ENCODE measurements around the gene CPNE2. TPM values are rescaled to one million over a fixed set of nuclear protein-coding genes. Genes with fewer than 3 reads are reported as not detected.

CPNE2 gene
- total and polyA plus RNA-seq, 10 of the 15 experiments (the other 5 are each of a cell fraction or from before 2014, with no cell fraction given), result 3.1 to 22.1 (median 9.9) TPM

DNA sequence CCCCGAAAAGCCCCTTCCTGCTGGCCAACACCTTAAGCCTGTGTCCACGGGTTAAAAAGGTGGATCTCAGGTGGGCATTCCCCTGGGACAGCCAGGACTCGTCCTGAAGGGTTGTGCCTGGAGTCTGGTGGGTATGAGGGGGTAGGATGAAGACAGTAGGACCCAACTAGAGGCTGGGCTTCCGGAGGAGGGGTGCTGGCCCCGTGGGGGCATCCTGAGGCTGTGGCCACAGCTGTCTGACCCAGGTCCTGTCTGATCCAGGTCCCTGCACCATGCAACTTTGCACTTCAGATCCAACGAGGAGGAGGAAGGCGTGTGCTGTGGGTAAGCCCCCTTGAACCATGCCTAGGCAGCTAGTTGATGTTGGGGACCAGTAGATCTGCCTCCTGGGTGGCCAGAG is 37.6 kb upstream of the CPNE2 start:
- H3K4me1 ChIP-seq (ENCODE audit: control insufficient read depth, insufficient read depth, low read length), result peaks cover 9% of the 10 kb centered on the region
- RAD21 ChIA-PET (ENCODE audit: unreplicated experiment), result interaction anchor here (1.3 kb wide), 1 partner anchor 13 kb away, joined by 3 read pairs; no protein-coding TSS in a partner anchor
- WGBS (ENCODE audit: insufficient coverage, insufficient replicate concordance, low lambda C conversion rate, missing lambda C conversion rate), result 54% methylated on average over 7 of the region's 7 CpGs
- H3K79me2 ChIP-seq (ENCODE audit: control insufficient read depth, insufficient read depth, low read length), result no peaks in the 10 kb centered on the region
- FAIRE-seq (no peak), DNase-seq (ENCODE audit: low read depth, low spot score) (no peak), ATAC-seq (no peak)
- no peak overlapping the region for H3K4me2 ChIP-seq (ENCODE audit: control insufficient read depth, insufficient read depth)
- no peak overlapping the region for H3K9ac ChIP-seq (ENCODE audit: control insufficient read depth, insufficient read depth, low read length)
- H3K9me3 ChIP-seq (replicated peaks; ENCODE audit: control insufficient read depth, insufficient read depth, low read length), result no peaks in the 10 kb centered on the region
- no TSS peak for BruUV-seq (replicated peaks)
- intact Hi-C loops (cut with micrococcal nuclease; ENCODE audit: unreplicated experiment) (no loop called here), in situ Hi-C loops (cut with MboI) (no loop called here)
- SMC1A ChIA-PET (ENCODE audit: uncharacterized antibody, unreplicated experiment), result no interaction called here
- no peak overlapping the region for H3K4me3 ChIP-seq
- CTCF ChIA-PET, result interaction anchor here (1.2 kb wide), 1 partner anchor 9 kb away, joined by 3 read pairs; no protein-coding TSS in a partner anchor
- peaks cover 17 to 20% of the 10 kb centered on the region in 2 experiments for H3K36me3 ChIP-seq (ENCODE audit: control insufficient read depth in 2 of 2, insufficient read depth in 2 of 2, low read length in 1 of 2)
- no peak overlapping the region for H3K27ac ChIP-seq (ENCODE audit: control insufficient read depth, insufficient read depth)
- H4K20me1 ChIP-seq (ENCODE audit: control insufficient read depth, insufficient read depth), result no peaks in the 10 kb centered on the region
- POLR2A ChIA-PET, result no interaction called here
- TF ChIP-seq NFYB (IDR thresholded peaks at IDR 0.05; ENCODE audit: insufficient read depth, low read depth, low read length) (no peak), ESRRA (IDR thresholded peaks at IDR 0.05; ENCODE audit: low read length) (no peak), SUPT20H (IDR thresholded peaks at IDR 0.05; ENCODE audit: borderline replicate concordance, control insufficient read depth, low read depth, low read length) (no peak), NFYA (IDR thresholded peaks at IDR 0.05; ENCODE audit: borderline replicate concordance, low read depth, low read length) (no peak), SREBF1 (IDR thresholded peaks at IDR 0.05; ENCODE audit: low read length) (no peak), RAD51 (IDR thresholded peaks at IDR 0.05) (no peak), RCOR1 (conservative IDR thresholded peaks at IDR 0.05; ENCODE audit: low read depth, low read length) (no peak), GATAD2B (conservative IDR thresholded peaks at IDR 0.05; ENCODE audit: low read depth) (no peak), RAD21 (IDR thresholded peaks at IDR 0.05; ENCODE audit: insufficient read depth, low read depth, low read length) (no peak), POLR2AphosphoS2 (IDR thresholded peaks at IDR 0.05; ENCODE audit: low read depth, low read length) (no peak), GABPA (IDR thresholded peaks at IDR 0.05; ENCODE audit: low read depth) (no peak), SMARCA5 (IDR thresholded peaks at IDR 0.05) (no peak), TBL1XR1 (IDR thresholded peaks at IDR 0.05; ENCODE audit: low read depth, low read length) (no peak), CEBPB (IDR thresholded peaks at IDR 0.05; ENCODE audit: borderline replicate concordance in 1 of 2, low read depth in 2 of 2, low read length in 2 of 2) (no peak), ZNF622 (IDR thresholded peaks at IDR 0.05) (no peak), NRF1 (conservative IDR thresholded peaks at IDR 0.05; ENCODE audit: low read depth, low read length) (no peak)
- TF ChIP-seq, protein P1, sequence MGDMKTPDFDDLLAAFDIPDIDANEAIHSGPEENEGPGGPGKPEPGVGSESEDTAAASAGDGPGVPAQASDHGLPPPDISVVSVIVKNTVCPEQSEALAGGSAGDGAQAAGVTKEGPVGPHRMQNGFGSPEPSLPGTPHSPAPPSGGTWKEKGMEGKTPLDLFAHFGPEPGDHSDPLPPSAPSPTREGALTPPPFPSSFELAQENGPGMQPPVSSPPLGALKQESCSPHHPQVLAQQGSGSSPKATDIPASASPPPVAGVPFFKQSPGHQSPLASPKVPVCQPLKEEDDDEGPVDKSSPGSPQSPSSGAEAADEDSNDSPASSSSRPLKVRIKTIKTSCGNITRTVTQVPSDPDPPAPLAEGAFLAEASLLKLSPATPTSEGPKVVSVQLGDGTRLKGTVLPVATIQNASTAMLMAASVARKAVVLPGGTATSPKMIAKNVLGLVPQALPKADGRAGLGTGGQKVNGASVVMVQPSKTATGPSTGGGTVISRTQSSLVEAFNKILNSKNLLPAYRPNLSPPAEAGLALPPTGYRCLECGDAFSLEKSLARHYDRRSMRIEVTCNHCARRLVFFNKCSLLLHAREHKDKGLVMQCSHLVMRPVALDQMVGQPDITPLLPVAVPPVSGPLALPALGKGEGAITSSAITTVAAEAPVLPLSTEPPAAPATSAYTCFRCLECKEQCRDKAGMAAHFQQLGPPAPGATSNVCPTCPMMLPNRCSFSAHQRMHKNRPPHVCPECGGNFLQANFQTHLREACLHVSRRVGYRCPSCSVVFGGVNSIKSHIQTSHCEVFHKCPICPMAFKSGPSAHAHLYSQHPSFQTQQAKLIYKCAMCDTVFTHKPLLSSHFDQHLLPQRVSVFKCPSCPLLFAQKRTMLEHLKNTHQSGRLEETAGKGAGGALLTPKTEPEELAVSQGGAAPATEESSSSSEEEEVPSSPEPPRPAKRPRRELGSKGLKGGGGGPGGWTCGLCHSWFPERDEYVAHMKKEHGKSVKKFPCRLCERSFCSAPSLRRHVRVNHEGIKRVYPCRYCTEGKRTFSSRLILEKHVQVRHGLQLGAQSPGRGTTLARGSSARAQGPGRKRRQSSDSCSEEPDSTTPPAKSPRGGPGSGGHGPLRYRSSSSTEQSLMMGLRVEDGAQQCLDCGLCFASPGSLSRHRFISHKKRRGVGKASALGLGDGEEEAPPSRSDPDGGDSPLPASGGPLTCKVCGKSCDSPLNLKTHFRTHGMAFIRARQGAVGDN (IDR thresholded peaks at IDR 0.05), result no peak
- TF ChIP-seq, protein P2, sequence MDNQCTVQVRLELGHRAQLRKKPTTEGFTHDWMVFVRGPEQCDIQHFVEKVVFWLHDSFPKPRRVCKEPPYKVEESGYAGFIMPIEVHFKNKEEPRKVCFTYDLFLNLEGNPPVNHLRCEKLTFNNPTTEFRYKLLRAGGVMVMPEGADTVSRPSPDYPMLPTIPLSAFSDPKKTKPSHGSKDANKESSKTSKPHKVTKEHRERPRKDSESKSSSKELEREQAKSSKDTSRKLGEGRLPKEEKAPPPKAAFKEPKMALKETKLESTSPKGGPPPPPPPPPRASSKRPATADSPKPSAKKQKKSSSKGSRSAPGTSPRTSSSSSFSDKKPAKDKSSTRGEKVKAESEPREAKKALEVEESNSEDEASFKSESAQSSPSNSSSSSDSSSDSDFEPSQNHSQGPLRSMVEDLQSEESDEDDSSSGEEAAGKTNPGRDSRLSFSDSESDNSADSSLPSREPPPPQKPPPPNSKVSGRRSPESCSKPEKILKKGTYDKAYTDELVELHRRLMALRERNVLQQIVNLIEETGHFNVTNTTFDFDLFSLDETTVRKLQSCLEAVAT (IDR thresholded peaks at IDR 0.05), result no peak
- no peaks in the 10 kb centered on the region for H3K27me3 ChIP-seq (replicated peaks in 1 of 2; ENCODE audit: control insufficient read depth in 2 of 2, insufficient read depth in 2 of 2, low read length in 1 of 2)
- no peak overlapping the region for H2AFZ ChIP-seq (ENCODE audit: control insufficient read depth, low read depth, low read length)
